ENCODE data around the gene TWIST2. TPM values are rescaled to one million over a fixed set of nuclear protein-coding genes. Genes with fewer than 3 reads are reported as not detected.

Gene TWIST2
- total RNA-seq, 1 donor from 2014 or later: 13.6 TPM

- intact Hi-C loops (cut with DNase I): no loop called here
- no peak for ATAC-seq
- DNase-seq (ENCODE audit: low spot score): no peak
These were observed 91.9 kb downstream of the TWIST2 start for GRCh38 chr2:238939521-238940403.

GRCh38 chr2:238940806-238941205 is 92.9 kb downstream of the TWIST2 start:
- ATAC-seq (no peak), DNase-seq (ENCODE audit: low spot score) (no peak)
- intact Hi-C loops (cut with DNase I): no loop called here

- no peak for DNase-seq (ENCODE audit: low spot score)
- no peak for ATAC-seq
- intact Hi-C loops (cut with DNase I): no loop called here
These were observed 93.4 kb downstream of the TWIST2 start for GRCh38 chr2:238941262-238941792.

GRCh38 chr2:238942080-238942725 is 94.3 kb downstream of the TWIST2 start:
- no peak for ATAC-seq
- intact Hi-C loops (cut with DNase I): no loop called here

GRCh38 chr2:238942726-238943300 is 94.9 kb downstream of the TWIST2 start:
- DNase-seq (ENCODE audit: low spot score): no peak
- intact Hi-C loops (cut with DNase I): no loop called here
- ATAC-seq: no peak

More at GRCh38 chr2:238942080-238942725, 94.3 kb downstream of the TWIST2 start:
- no peak for DNase-seq (ENCODE audit: low spot score)

- intact Hi-C loops (cut with DNase I): no loop called here
- DNase-seq (ENCODE audit: low spot score) (no peak), ATAC-seq (no peak)
These were observed 95.6 kb downstream of the TWIST2 start for GRCh38 chr2:238943338-238944067.

- ATAC-seq: peak; percentile 87
- peak; percentile 72 for DNase-seq (ENCODE audit: low spot score)
- intact Hi-C loops (cut with DNase I): no loop called here
These were observed 97.7 kb downstream of the TWIST2 start for GRCh38 chr2:238945433-238946150.

- ATAC-seq (no peak), DNase-seq (ENCODE audit: low spot score) (peak; percentile 48)
- intact Hi-C loops (cut with DNase I): no loop called here
These were observed 98.7 kb downstream of the TWIST2 start for GRCh38 chr2:238946318-238947242.

- ATAC-seq (no peak), DNase-seq (ENCODE audit: low spot score) (no peak)
- intact Hi-C loops (cut with DNase I): no loop called here
These were observed 99.4 kb downstream of the TWIST2 start for GRCh38 chr2:238947243-238947760.

- ATAC-seq: peak; percentile 88
- intact Hi-C loops (cut with DNase I): no loop called here
- peak; percentile 71 for DNase-seq (ENCODE audit: low spot score)
These were observed 100.2 kb downstream of the TWIST2 start for GRCh38 chr2:238947920-238948710.

GRCh38 chr2:238948765-238949641 is 101.1 kb downstream of the TWIST2 start:
- ATAC-seq (no peak), DNase-seq (ENCODE audit: low spot score) (no peak)
- intact Hi-C loops (cut with DNase I): no loop called here

- intact Hi-C loops (cut with DNase I): no loop called here
- DNase-seq (ENCODE audit: low spot score) (peak; percentile 56), ATAC-seq (no peak)
These were observed 101.9 kb downstream of the TWIST2 start for GRCh38 chr2:238949710-238950345.

GRCh38 chr2:238950551-238950950 is 102.7 kb downstream of the TWIST2 start:
- intact Hi-C loops (cut with DNase I): no loop called here
- ATAC-seq (no peak), DNase-seq (ENCODE audit: low spot score) (peak; percentile 50)

GRCh38 chr2:238952261-238952919 is 104.5 kb downstream of the TWIST2 start:
- DNase-seq (ENCODE audit: low spot score): no peak
- intact Hi-C loops (cut with DNase I): no loop called here
- ATAC-seq: no peak
